A549 (cell line): ENCODE results near the gene ZFPM1.

Source experiments
- CEBPB ChIP-seq, 2 experiments: fragments of >200 bp in 1 of 2; sonication (Bioruptor Twin) in 1 of 2; formaldehyde crosslinking in 1 of 2; IDR thresholded peaks; 2 replicates each; pipeline ENCODE4 v1.6.1; 2012 to 2016
- NPAS2 ChIP-seq: fragments of 250-450 bp; sonication (Bioruptor Pico); IDR thresholded peaks from 2 replicates; pipeline ENCODE4 v1.8.0; 2022; ENCODE audit warnings: mild to moderate bottlenecking, moderate library complexity, borderline replicate concordance
- RCOR1 ChIP-seq: fragments of 150-350 bp; IDR thresholded peaks from 2 replicates; pipeline ENCODE4 v1.6.1; 2014; ENCODE audit warnings: antibody characterized with exemption, low read length, low read depth
- TF ChIP-seq, protein P1 (sequence below): fragments of >200 bp; sonication (Bioruptor Twin); formaldehyde crosslinking; IDR thresholded peaks from 3 replicates; pipeline ENCODE4 v1.5.1; 2016

DNA sequence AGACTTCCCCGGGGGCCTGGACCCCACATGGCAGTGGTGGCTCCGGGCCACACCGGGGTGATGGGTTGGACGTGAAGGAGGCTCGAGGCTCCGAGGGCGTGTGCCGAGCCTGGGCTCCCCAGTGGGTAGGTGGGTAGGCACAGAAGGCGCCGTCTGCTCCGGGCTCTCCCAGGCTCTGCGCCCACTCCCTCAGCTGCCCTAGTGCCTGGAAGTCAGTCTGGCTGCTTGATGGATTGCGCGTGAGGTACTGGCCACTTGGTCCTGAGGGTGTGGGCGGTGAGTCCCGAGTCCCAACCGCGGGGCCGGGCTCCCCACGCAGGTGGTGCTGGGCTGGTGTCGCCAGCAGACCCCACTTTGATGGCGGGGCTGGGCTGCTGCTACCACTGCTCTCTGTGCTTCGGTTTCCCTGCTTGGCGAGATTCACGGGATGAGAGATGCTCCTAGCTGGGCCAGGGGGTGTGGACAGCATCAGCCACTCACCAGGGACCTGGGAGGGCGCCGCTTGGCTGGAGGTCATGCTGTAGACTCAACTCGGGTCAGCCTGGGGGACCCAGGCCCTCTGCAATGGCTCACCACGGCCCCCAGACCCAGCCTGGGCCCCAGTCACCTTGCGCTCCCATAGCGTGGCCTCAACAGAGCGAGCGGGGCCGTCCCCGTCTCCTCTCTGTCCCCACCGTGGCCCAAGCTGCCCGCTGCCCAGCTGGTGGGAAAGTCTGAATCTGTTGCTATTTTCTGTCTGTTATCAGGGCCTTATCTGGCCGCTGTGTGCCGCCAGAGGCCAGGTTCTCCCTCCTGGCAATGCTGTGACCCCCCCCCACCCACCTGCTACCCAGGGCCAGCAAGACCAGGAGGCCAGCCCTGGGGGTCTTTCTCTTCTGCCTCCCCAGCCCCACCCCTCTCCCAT, 26.1 kb downstream of the ZFPM1 start:
- TF ChIP-seq NPAS2 (CRISPR knock-in tag) (no peak), RCOR1 (no peak), CEBPB (IDR thresholded peaks at IDR 0.05) (no peak)
- TF ChIP-seq, protein P1, sequence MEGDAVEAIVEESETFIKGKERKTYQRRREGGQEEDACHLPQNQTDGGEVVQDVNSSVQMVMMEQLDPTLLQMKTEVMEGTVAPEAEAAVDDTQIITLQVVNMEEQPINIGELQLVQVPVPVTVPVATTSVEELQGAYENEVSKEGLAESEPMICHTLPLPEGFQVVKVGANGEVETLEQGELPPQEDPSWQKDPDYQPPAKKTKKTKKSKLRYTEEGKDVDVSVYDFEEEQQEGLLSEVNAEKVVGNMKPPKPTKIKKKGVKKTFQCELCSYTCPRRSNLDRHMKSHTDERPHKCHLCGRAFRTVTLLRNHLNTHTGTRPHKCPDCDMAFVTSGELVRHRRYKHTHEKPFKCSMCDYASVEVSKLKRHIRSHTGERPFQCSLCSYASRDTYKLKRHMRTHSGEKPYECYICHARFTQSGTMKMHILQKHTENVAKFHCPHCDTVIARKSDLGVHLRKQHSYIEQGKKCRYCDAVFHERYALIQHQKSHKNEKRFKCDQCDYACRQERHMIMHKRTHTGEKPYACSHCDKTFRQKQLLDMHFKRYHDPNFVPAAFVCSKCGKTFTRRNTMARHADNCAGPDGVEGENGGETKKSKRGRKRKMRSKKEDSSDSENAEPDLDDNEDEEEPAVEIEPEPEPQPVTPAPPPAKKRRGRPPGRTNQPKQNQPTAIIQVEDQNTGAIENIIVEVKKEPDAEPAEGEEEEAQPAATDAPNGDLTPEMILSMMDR, result no peak
